ENCODE results near the gene STK40.

STK40 gene

GRCh38 chr1:36381405-36381804 lies 4.3 kb downstream of the STK40 start:
- no peak overlapping the region for H2AFZ ChIP-seq (ENCODE audit: low read length)
- H3K79me2 ChIP-seq (ENCODE audit: low read length): peaks cover 90% of the 10 kb centered on the region
- no peaks in the 10 kb centered on the region for H3K9me3 ChIP-seq (replicated peaks; ENCODE audit: insufficient read depth, low read length)
- H4K20me1 ChIP-seq (ENCODE audit: insufficient read depth, low read length): no peaks in the 10 kb centered on the region
- H3K27ac ChIP-seq (ENCODE audit: low read length): no peak overlapping the region
- H3K27me3 ChIP-seq (replicated peaks; ENCODE audit: insufficient read depth, low read length): no peaks in the 10 kb centered on the region
- peaks cover 15% of the 10 kb centered on the region for H3F3A ChIP-seq (ENCODE audit: insufficient read depth, low read length)
- no peak for DNase-seq
- H3K9me2 ChIP-seq (replicated peaks; ENCODE audit: insufficient read depth, low read length): no peaks in the 10 kb centered on the region
- no peak overlapping the region for H3K4me3 ChIP-seq (ENCODE audit: low read length)
- H3K9ac ChIP-seq (ENCODE audit: low read length): no peak overlapping the region
- peaks cover 9% of the 10 kb centered on the region for H3K4me1 ChIP-seq (ENCODE audit: low read length)
- no peaks in the 10 kb centered on the region for H3K36me3 ChIP-seq (replicated peaks; ENCODE audit: insufficient read depth, low read length)
- no peak for TF ChIP-seq CTCF (IDR thresholded peaks at IDR 0.05; ENCODE audit: low read length)
- TF ChIP-seq EZH2 (optimal IDR thresholded peaks at IDR 0.05; ENCODE audit: low read depth, low read length): no peak
- TF ChIP-seq EZH2phosphoT487 (IDR thresholded peaks at IDR 0.05; ENCODE audit: low read length): no peak
- H3K4me2 ChIP-seq (ENCODE audit: low read depth, low read length): no peak overlapping the region

GRCh38 chr1:36380782-36381181 lies 4.9 kb downstream of the STK40 start:
- Histone ChIP-seq H3K36me3 (replicated peaks; ENCODE audit: insufficient read depth, low read length) (no peaks in the 10 kb centered on the region), H3K4me3 (ENCODE audit: low read length) (no peak overlapping the region), H3K9me2 (replicated peaks; ENCODE audit: insufficient read depth, low read length) (no peaks in the 10 kb centered on the region), H3K4me1 (ENCODE audit: low read length) (peaks cover 9% of the 10 kb centered on the region), H3K27me3 (replicated peaks; ENCODE audit: insufficient read depth, low read length) (no peaks in the 10 kb centered on the region), H3K9me3 (replicated peaks; ENCODE audit: insufficient read depth, low read length) (no peaks in the 10 kb centered on the region), H2AFZ (ENCODE audit: low read length) (no peak overlapping the region), H3K27ac (ENCODE audit: low read length) (no peak overlapping the region), H3F3A (ENCODE audit: insufficient read depth, low read length) (peaks cover 11% of the 10 kb centered on the region), H3K79me2 (ENCODE audit: low read length) (peaks cover 96% of the 10 kb centered on the region), H4K20me1 (ENCODE audit: insufficient read depth, low read length) (no peaks in the 10 kb centered on the region), H3K4me2 (ENCODE audit: low read depth, low read length) (no peak overlapping the region), H3K9ac (ENCODE audit: low read length) (no peak overlapping the region)
- no peak for DNase-seq
- no peak for TF ChIP-seq EZH2phosphoT487 (IDR thresholded peaks at IDR 0.05; ENCODE audit: low read length)
- no peak for TF ChIP-seq EZH2 (optimal IDR thresholded peaks at IDR 0.05; ENCODE audit: low read depth, low read length)
- TF ChIP-seq CTCF (IDR thresholded peaks at IDR 0.05; ENCODE audit: low read length): no peak

GRCh38 chr1:36380143-36380619 lies 5.5 kb downstream of the STK40 start:
- H3K36me3 ChIP-seq (replicated peaks; ENCODE audit: insufficient read depth, low read length): no peaks in the 10 kb centered on the region
- H3K79me2 ChIP-seq (ENCODE audit: low read length): peaks cover 98% of the 10 kb centered on the region
- H3F3A ChIP-seq (ENCODE audit: insufficient read depth, low read length): peaks cover 9% of the 10 kb centered on the region
- TF ChIP-seq EZH2phosphoT487 (IDR thresholded peaks at IDR 0.05; ENCODE audit: low read length) (no peak), CTCF (IDR thresholded peaks at IDR 0.05; ENCODE audit: low read length) (no peak), EZH2 (optimal IDR thresholded peaks at IDR 0.05; ENCODE audit: low read depth, low read length) (no peak)
- no peak overlapping the region for H2AFZ ChIP-seq (ENCODE audit: low read length)
- no peak for DNase-seq
- H3K9ac ChIP-seq (ENCODE audit: low read length): no peak overlapping the region
- no peaks in the 10 kb centered on the region for H3K27me3 ChIP-seq (replicated peaks; ENCODE audit: insufficient read depth, low read length)
- H3K9me2 ChIP-seq (replicated peaks; ENCODE audit: insufficient read depth, low read length): no peaks in the 10 kb centered on the region
- no peak overlapping the region for H3K4me3 ChIP-seq (ENCODE audit: low read length)
- H4K20me1 ChIP-seq (ENCODE audit: insufficient read depth, low read length): no peaks in the 10 kb centered on the region
- peaks cover 9% of the 10 kb centered on the region for H3K4me1 ChIP-seq (ENCODE audit: low read length)
- H3K4me2 ChIP-seq (ENCODE audit: low read depth, low read length): no peak overlapping the region
- no peak overlapping the region for H3K27ac ChIP-seq (ENCODE audit: low read length)
- no peaks in the 10 kb centered on the region for H3K9me3 ChIP-seq (replicated peaks; ENCODE audit: insufficient read depth, low read length)

Data from MM.1S (cell line).